K562 (cell line): ENCODE measurements around the gene HMCN1. TPM values are rescaled to one million over a fixed set of nuclear protein-coding genes. Genes with fewer than 3 reads are reported as not detected.

Source experiments
- ATAC-seq: fragments of 200-7000 bp; cut with Tn5 transposase; 3 replicates; pipeline ENCODE4 v1.9.1; 2020; ENCODE audit warnings: moderate library complexity
- BruUV-seq: library from RNA; stranded (reverse); fragments of 400-500 nt; replicated peaks from 2 replicates; lab custom pipeline; 2021; lab: Mats Ljungman, UMichigan
- CTCF ChIA-PET: fragments of 300-600 bp; formaldehyde crosslinking; extraction: SDS; loops from one replicate; lab custom pipeline; 2021; ENCODE audit warnings: low intra/inter-chr PET ratio; lab: Yijun Ruan, JAX
- POLR2A ChIA-PET: fragments of 300-600, 350-650 bp; sonication (Branson Sonifier 250); formaldehyde crosslinking; extraction: SDS; loops from one replicate; lab custom pipeline; 2021; ENCODE audit warnings: antibody characterized with exemption, inconsistent platforms; lab: Yijun Ruan, JAX
- DNase-seq, 4 experiments: peaks; one replicate each; pipeline versions ENCODE4 v3.0.0 to v3.0.0-alpha.2; 2011 to 2018; ENCODE audit warnings: low spot score in 3 of 4, mixed read lengths in 3 of 4; ENCODE audit errors: extremely low read depth in 1 of 4
- FAIRE-seq: peaks from 2 replicates; lab custom pipeline; 2011; peaks lifted over from hg19 to GRCh38; lab: Jason Lieb, UNC
- H2AFZ ChIP-seq: 2 replicates; pipeline ENCODE4 v1.6.0; 2011; ENCODE audit warnings: low read depth, low read length, control low read depth, inconsistent platforms
- H3K27ac ChIP-seq: fragments of 200-600 bp; 3 replicates; pipeline ENCODE4 v1.8.0; 2011; ENCODE audit warnings: low read depth, mild to moderate bottlenecking, control low read depth, inconsistent platforms, low read length, moderate library complexity, mixed read lengths; ENCODE audit errors: extremely low read depth
- H3K27me3 ChIP-seq, 2 experiments: fragments of 300-600 bp in 1 of 2; 2 replicates in 1 of 2; 3 replicates in 1 of 2; pipeline versions ENCODE4 v1.6.0 to v1.8.0; 2011; ENCODE audit warnings: inconsistent platforms in 2 of 2, low read length in 2 of 2, mild to moderate bottlenecking in 1 of 2, mixed read lengths in 1 of 2, moderate library complexity in 1 of 2; ENCODE audit not compliant: control insufficient read depth in 2 of 2, insufficient read depth in 2 of 2
- H3K36me3 ChIP-seq: fragments of 300-600 bp; 3 replicates; pipeline ENCODE4 v1.8.0; 2011; ENCODE audit warnings: mild to moderate bottlenecking, low read length, inconsistent platforms; ENCODE audit not compliant: control insufficient read depth, insufficient read depth
- H3K4me1 ChIP-seq, 2 experiments: fragments of 200-600 bp in 1 of 2; replicated peaks in 1 of 2; 2 replicates in 1 of 2; 3 replicates in 1 of 2; pipeline versions ENCODE4 v1.5.1 to v1.8.0; 2011; ENCODE audit warnings: inconsistent platforms in 2 of 2, low read length in 2 of 2, mild to moderate bottlenecking in 1 of 2, mixed read lengths in 1 of 2, moderate library complexity in 1 of 2; ENCODE audit not compliant: control insufficient read depth in 2 of 2, insufficient read depth in 2 of 2
- H3K4me2 ChIP-seq: 2 replicates; pipeline ENCODE4 v1.6.1; 2011; ENCODE audit warnings: low read length, control low read depth, inconsistent platforms, mixed read lengths; ENCODE audit not compliant: insufficient read depth
- H3K4me3 ChIP-seq: fragments of 200-600 bp; sonication (generic), shearing (Covaris generic); 2 replicates; pipeline ENCODE4 v1.5.1; 2016; ENCODE audit warnings: control low read depth, inconsistent platforms
- H3K79me2 ChIP-seq: fragments of 200-600 bp; 3 replicates; pipeline ENCODE4 v1.8.0; 2011; ENCODE audit warnings: low read length, inconsistent platforms; ENCODE audit not compliant: control insufficient read depth, insufficient read depth
- H3K9ac ChIP-seq, 2 experiments: 2 replicates each; pipeline versions ENCODE4 v1.6.0 to v1.6.1; 2011; ENCODE audit warnings: low read depth in 2 of 2, low read length in 2 of 2, control low read depth in 1 of 2, inconsistent platforms in 1 of 2, mild to moderate bottlenecking in 1 of 2, mixed read lengths in 1 of 2; ENCODE audit not compliant: insufficient read depth in 1 of 2
- H3K9me1 ChIP-seq: one replicate; pipeline ENCODE4 v1.6.0; 2011; ENCODE audit warnings: inconsistent platforms, mild to moderate bottlenecking, low read length, moderate library complexity; ENCODE audit not compliant: control insufficient read depth, insufficient read depth
- H3K9me3 ChIP-seq: replicated peaks from 2 replicates; pipeline ENCODE4 v1.5.1; 2011; ENCODE audit warnings: low read depth, low read length, inconsistent platforms; ENCODE audit not compliant: control insufficient read depth, insufficient read depth
- H4K20me1 ChIP-seq: replicated peaks from 2 replicates; pipeline ENCODE4 v1.6.1; 2011; ENCODE audit warnings: low read length, inconsistent platforms, mixed read lengths; ENCODE audit not compliant: control insufficient read depth, insufficient read depth
- BMI1 ChIP-seq: fragments of 150-350 bp; IDR thresholded peaks from 2 replicates; pipeline ENCODE4 v1.6.1; 2014; ENCODE audit warnings: low read length
- CBFA2T3 ChIP-seq: fragments of 450-650 bp; IDR thresholded peaks from 2 replicates; pipeline ENCODE4 v1.6.1; 2017
- CBX5 ChIP-seq: IDR thresholded peaks from 2 replicates; pipeline ENCODE4 v1.6.1; 2014; ENCODE audit warnings: low read depth, borderline replicate concordance
- ETS2 ChIP-seq: IDR thresholded peaks from 2 replicates; pipeline ENCODE4 v1.6.1; 2016; ENCODE audit warnings: borderline replicate concordance, missing genetic modification characterization, mild to moderate bottlenecking, moderate library complexity, missing compliant biosample characterization; ENCODE audit not compliant: poor library complexity, severe bottlenecking
- HEY1 ChIP-seq: fragments of 250-450 bp; sonication (Bioruptor Pico); IDR thresholded peaks from 2 replicates; pipeline ENCODE4 v1.5.0; 2020; ENCODE audit warnings: mild to moderate bottlenecking, moderate library complexity, borderline replicate concordance
- HNRNPUL1 ChIP-seq: fragments of 200-400 bp; formaldehyde crosslinking; IDR thresholded peaks from 2 replicates; pipeline ENCODE4 v1.6.1; 2017; ENCODE audit warnings: low read length
- IFI16 ChIP-seq: fragments of 250-450 bp; sonication (Bioruptor Pico); IDR thresholded peaks from 2 replicates; pipeline ENCODE4 v2.1.2; 2022; ENCODE audit warnings: mild to moderate bottlenecking, inconsistent platforms
- KDM4B ChIP-seq, 2 experiments: fragments of 450-650 bp in 1 of 2; sonication (generic) in 1 of 2; IDR thresholded peaks; 2 replicates each; pipeline ENCODE4 v1.6.1; 2016 to 2017; ENCODE audit warnings: borderline replicate concordance in 2 of 2, antibody characterized with exemption in 1 of 2, low read depth in 1 of 2, mild to moderate bottlenecking in 1 of 2
- KLF13 ChIP-seq: fragments of 450-650 bp; IDR thresholded peaks from 2 replicates; pipeline ENCODE4 v1.6.1; 2016; ENCODE audit warnings: missing genetic modification characterization, low read depth, mild to moderate bottlenecking, missing compliant biosample characterization, moderate library complexity, borderline replicate concordance
- SMARCB1 ChIP-seq: IDR thresholded peaks from 2 replicates; pipeline ENCODE4 v1.6.1; 2011; ENCODE audit warnings: improper control_type of control experiment, low read depth; ENCODE audit not compliant: insufficient read length
- TBL1XR1 ChIP-seq, 2 experiments: IDR thresholded peaks; 2 replicates each; pipeline ENCODE4 v1.6.1; 2012; ENCODE audit warnings: improper control_type of control experiment in 2 of 2, low read length in 2 of 2, mild to moderate bottlenecking in 1 of 2
- ZNF764 ChIP-seq: fragments of 250-450 bp; sonication (Bioruptor Pico); IDR thresholded peaks from 2 replicates; pipeline ENCODE4 v1.4.0; 2020; ENCODE audit warnings: low read depth, mild to moderate bottlenecking, moderate library complexity
- ZZZ3 ChIP-seq: fragments of 450-650 bp; IDR thresholded peaks from 2 replicates; pipeline ENCODE4 v1.6.1; 2016; ENCODE audit warnings: antibody characterized with exemption, mild to moderate bottlenecking, moderate library complexity
- WGBS: fragments of 100-300 bp; shearing (Covaris generic); methylation state at CpG from one replicate; pipeline ENCODE4 v1.1.6; 2016; ENCODE audit warnings: low coverage, mixed read lengths; ENCODE audit not compliant: insufficient coverage; ENCODE audit errors: missing lambda C conversion rate; 5-methylcytosine and 5-hydroxymethylcytosine counted together
- in situ Hi-C: fragments of 300-500 bp; cut with MboI; formaldehyde crosslinking; loops from 4 replicates; pipeline ENCODE4 v1.15.0; 2018; ENCODE audit warnings: inconsistent platforms, mixed read lengths
- intact Hi-C: fragments of 100-400 bp; cut with micrococcal nuclease; formaldehyde crosslinking; loops from 2 replicates; pipeline ENCODE4 v1.14.2; 2022
- polyA plus RNA-seq, 8 experiments: library from polyadenylated mRNA; depleted of rRNA in 4 of 8; stranded (reverse) in 5 of 8; unstranded in 3 of 8; fragments of >200 nt; fragmentation: Nextera tagmentation in 2 of 8; fragmentation: Illumina TruSeq in 1 of 8; extraction: Ambion mirVana in 2 of 8; extraction: Trizol in 1 of 8; gene quantifications; 2 replicates each; pipeline versions ENCODE4 v1.2.1 to v1.2.3, GENCODE V29; 2011 to 2014; ENCODE audit warnings: inconsistent platforms in 1 of 8, missing spikeins in 1 of 8
- total RNA-seq, 7 experiments: library from RNA; depleted of rRNA in 6 of 7; stranded (reverse); fragments of >200 nt in 6 of 7; fragmentation: Illumina TruSeq in 2 of 7; extraction: Trizol in 2 of 7; gene quantifications; 2 replicates each; pipeline versions ENCODE4 v1.2.1 to v1.2.3, GENCODE V29; 2011 to 2021; ENCODE audit warnings: low replicate concordance in 1 of 7

Gene HMCN1
- total and polyA plus RNA-seq, 9 of the 15 experiments (the other 6 are each of a cell fraction or from before 2014, with no cell fraction given), result 0.07 to 0.36 (median 0.21) TPM

GRCh38 chr1:185991266-185991665 is 257.1 kb downstream of the HMCN1 start:
- no peak overlapping the region for H3K27ac ChIP-seq
- no peaks in the 10 kb centered on the region for H3K27me3 ChIP-seq
- H3K4me2 ChIP-seq, result no peak overlapping the region
- no peaks in the 10 kb centered on the region for H3K9me3 ChIP-seq
- ATAC-seq, result no peak
- no peak for FAIRE-seq
- H3K9me1 ChIP-seq, result no peaks in the 10 kb centered on the region
- 13% methylated on average over 2 of the region's 2 CpGs for WGBS
- H2AFZ ChIP-seq, result no peak overlapping the region
- H3K36me3 ChIP-seq, result no peaks in the 10 kb centered on the region
- TF ChIP-seq ETS2 (tag), result no peak
- no peak for TF ChIP-seq KLF13 (tag)
- no peak for TF ChIP-seq SMARCB1
- no peak for TF ChIP-seq IFI16 (CRISPR knock-in tag)
- TF ChIP-seq ZZZ3, result no peak
- TF ChIP-seq HNRNPUL1, result no peak
- TF ChIP-seq CBX5, result no peak
- TF ChIP-seq ZNF764 (CRISPR knock-in tag), result no peak
- no peak for TF ChIP-seq HEY1 (CRISPR knock-in tag)
- TF ChIP-seq TBL1XR1 (IDR thresholded peaks at IDR 0.05; ENCODE audit: low read length in 2 of 2), result no peak
- no peak for TF ChIP-seq CBFA2T3
- no peak for TF ChIP-seq BMI1
- TF ChIP-seq KDM4B (IDR thresholded peaks at IDR 0.05; ENCODE audit: borderline replicate concordance in 2 of 2, low read depth in 1 of 2), result no peak
- TF ChIP-seq, all 486 proteins: peak for 0
- intact Hi-C loops (loop anchor here (10.0 kb wide), 1 partner anchor 266 kb away; no protein-coding TSS in a partner anchor), in situ Hi-C loops (no loop called here)
- ChIA-PET POLR2A (no interaction called here), CTCF (no interaction called here)
- no peaks in the 10 kb centered on the region for H3K4me1 ChIP-seq
- H4K20me1 ChIP-seq, result no peaks in the 10 kb centered on the region
- no peak for DNase-seq
- H3K4me3 ChIP-seq, result no peak overlapping the region
- no TSS peak for BruUV-seq
- no peak overlapping the region for H3K9ac ChIP-seq
- no peaks in the 10 kb centered on the region for H3K79me2 ChIP-seq
